Neural cell (in vitro differentiated cells): ENCODE data around the gene RGS9BP. TPM values are rescaled to one million over a fixed set of nuclear protein-coding genes. Genes with fewer than 3 reads are reported as not detected.

ENCODE experiments used
- H2AFZ ChIP-seq: fragments of 200-600, 300-800 bp; sonication (generic), shearing (Covaris generic); 2 replicates; pipeline ENCODE4 v1.6.0; 2014; ENCODE audit warnings: low read depth, mild to moderate bottlenecking, antibody characterized with exemption, low read length, moderate library complexity
- H3F3A ChIP-seq: fragments of 200-600 bp; shearing (Covaris generic); 2 replicates; pipeline ENCODE4 v1.6.1; 2016; ENCODE audit warnings: mild to moderate bottlenecking, moderate library complexity, mixed read lengths, antibody characterized with exemption, low read length; ENCODE audit not compliant: insufficient read depth, poor library complexity, severe bottlenecking
- H3K27ac ChIP-seq: fragments of 200-600, 300-800 bp; sonication (generic), shearing (Covaris generic); 2 replicates; pipeline ENCODE4 v1.5.1; 2014; ENCODE audit warnings: mild to moderate bottlenecking, low read length, moderate library complexity
- H3K27me3 ChIP-seq: fragments of 300-800, 200-600 bp; sonication (generic), shearing (Covaris generic); 2 replicates; pipeline ENCODE4 v1.6.0; 2014; ENCODE audit warnings: mild to moderate bottlenecking, low read depth, low read length, moderate library complexity; ENCODE audit not compliant: insufficient read depth
- H3K36me3 ChIP-seq: fragments of 300-800, 200-600 bp; sonication (generic), shearing (Covaris generic); 2 replicates; pipeline ENCODE4 v1.5.1; 2014; ENCODE audit warnings: mild to moderate bottlenecking, antibody characterized with exemption, low read length, moderate library complexity; ENCODE audit not compliant: insufficient read depth
- H3K4me2 ChIP-seq: fragments of 300-800, 200-600 bp; sonication (generic), shearing (Covaris generic); 2 replicates; pipeline ENCODE4 v1.6.0; 2014; ENCODE audit warnings: mild to moderate bottlenecking, low read length
- H3K4me3 ChIP-seq: fragments of 300-800, 200-600 bp; sonication (generic), shearing (Covaris generic); 2 replicates; pipeline ENCODE4 v1.5.1; 2014; ENCODE audit warnings: mild to moderate bottlenecking, low read length, moderate library complexity
- H3K79me2 ChIP-seq: fragments of 200-600 bp; shearing (Covaris generic); replicated peaks from 2 replicates; pipeline ENCODE4 v1.6.0; 2014; ENCODE audit warnings: mild to moderate bottlenecking, low read length, moderate library complexity; ENCODE audit not compliant: insufficient read depth
- H3K9ac ChIP-seq: fragments of 300-800, 200-600 bp; sonication (generic), shearing (Covaris generic); 2 replicates; pipeline ENCODE4 v1.6.1; 2016; ENCODE audit warnings: mild to moderate bottlenecking, low read length, mixed read lengths
- H3K9me2 ChIP-seq: fragments of 200-600 bp; shearing (Covaris generic); 2 replicates; pipeline ENCODE4 v1.6.1; 2016; ENCODE audit warnings: mild to moderate bottlenecking, low read length, mixed read lengths; ENCODE audit not compliant: insufficient read depth
- H3K9me3 ChIP-seq: fragments of 200-600, 300-800 bp; sonication (generic), shearing (Covaris generic); 2 replicates; pipeline ENCODE4 v1.6.1; 2016; ENCODE audit warnings: mild to moderate bottlenecking, mixed run types, low read length, moderate library complexity, mixed read lengths
- H4K20me1 ChIP-seq: fragments of 200-600 bp; shearing (Covaris generic); 2 replicates; pipeline ENCODE4 v1.6.1; 2016; ENCODE audit warnings: mild to moderate bottlenecking, mixed run types; ENCODE audit not compliant: insufficient read depth
- CTCF ChIP-seq: fragments of 450-650 bp; IDR thresholded peaks from 2 replicates; pipeline ENCODE4 v1.5.1; 2014; ENCODE audit warnings: antibody characterized with exemption, mild to moderate bottlenecking, moderate library complexity; ENCODE audit not compliant: poor library complexity, severe bottlenecking
- EP300 ChIP-seq: fragments of 450-650 bp; conservative IDR thresholded peaks from 2 replicates; pipeline ENCODE4 v1.6.1; 2014; ENCODE audit warnings: antibody characterized with exemption, mild to moderate bottlenecking, moderate library complexity; ENCODE audit not compliant: poor library complexity, severe bottlenecking
- EZH2 ChIP-seq: fragments of 200-600, 300-800 bp; shearing (Covaris generic), sonication (generic); IDR thresholded peaks from 2 replicates; pipeline ENCODE4 v1.6.1; 2014; ENCODE audit warnings: antibody characterized with exemption, low read length, borderline replicate concordance, mild to moderate bottlenecking; ENCODE audit not compliant: insufficient read depth, poor library complexity, severe bottlenecking
- MXI1 ChIP-seq: fragments of 450-650 bp; conservative IDR thresholded peaks from 2 replicates; pipeline ENCODE4 v1.6.1; 2014; ENCODE audit warnings: antibody characterized with exemption, mild to moderate bottlenecking; ENCODE audit not compliant: poor library complexity, severe bottlenecking
- POLR2AphosphoS5 ChIP-seq: IDR thresholded peaks from 2 replicates; pipeline ENCODE4 v1.6.1; 2012
- RAD21 ChIP-seq: fragments of 450-650 bp; conservative IDR thresholded peaks from 2 replicates; pipeline ENCODE4 v1.6.1; 2014; ENCODE audit warnings: antibody characterized with exemption, mild to moderate bottlenecking, moderate library complexity
- REST ChIP-seq: IDR thresholded peaks from 2 replicates; pipeline ENCODE4 v1.6.1; 2012; ENCODE audit warnings: borderline replicate concordance
- SMC3 ChIP-seq: fragments of 450-650 bp; conservative IDR thresholded peaks from 2 replicates; pipeline ENCODE4 v1.6.1; 2014; ENCODE audit warnings: antibody characterized with exemption, mild to moderate bottlenecking, moderate library complexity; ENCODE audit not compliant: poor library complexity
- TAF1 ChIP-seq: IDR thresholded peaks from 2 replicates; pipeline ENCODE4 v1.6.1; 2012; ENCODE audit warnings: low read depth
- polyA plus RNA-seq: library from polyadenylated mRNA; depleted of rRNA; stranded (reverse); fragments of >200 nt; gene quantifications from 2 replicates; pipeline ENCODE4 v1.2.3, GENCODE V29; 2014

The RGS9BP gene
- polyA plus RNA-seq, 1 donor from 2014 or later = not detected

GRCh38 chr19:32676186-32676894 lies 692 bp downstream of the RGS9BP start:
- Histone ChIP-seq H3K4me2 (no peak overlapping the region), H3K4me3 (peak overlapping the region; percentile 91), H3K9me2 (no peaks in the 10 kb centered on the region), H3F3A (no peaks in the 10 kb centered on the region), H4K20me1 (no peaks in the 10 kb centered on the region), H3K9me3 (no peaks in the 10 kb centered on the region), H3K36me3 (no peaks in the 10 kb centered on the region), H3K27me3 (peaks cover 27% of the 10 kb centered on the region), H3K27ac (no peak overlapping the region), H2AFZ (no peak overlapping the region), H3K79me2 (peaks cover 14% of the 10 kb centered on the region), H3K9ac (no peak overlapping the region)
- TF ChIP-seq SMC3 (no peak), EZH2 (peak; percentile 6)

GRCh38 chr19:32676895-32677359 lies 1.3 kb downstream of the RGS9BP start:
- Histone ChIP-seq H3K36me3 (no peaks in the 10 kb centered on the region), H3K27me3 (peaks cover 27% of the 10 kb centered on the region), H3K27ac (no peak overlapping the region), H3K9me2 (no peaks in the 10 kb centered on the region), H3K4me3 (peak overlapping the region; percentile 30), H3K79me2 (peaks cover 14% of the 10 kb centered on the region), H3K9me3 (no peaks in the 10 kb centered on the region), H2AFZ (no peak overlapping the region), H3K4me2 (no peak overlapping the region), H3K9ac (no peak overlapping the region), H4K20me1 (no peaks in the 10 kb centered on the region), H3F3A (no peaks in the 10 kb centered on the region)
- TF ChIP-seq RAD21 (no peak), MXI1 (no peak), CTCF (no peak), EZH2 (no peak), EP300 (no peak), POLR2AphosphoS5 (no peak), TAF1 (no peak), SMC3 (no peak)

- no peaks in the 10 kb centered on the region for H4K20me1 ChIP-seq
- H3K27me3 ChIP-seq = peaks cover 27% of the 10 kb centered on the region
- no peaks in the 10 kb centered on the region for H3K9me3 ChIP-seq
- H3K9me2 ChIP-seq = no peaks in the 10 kb centered on the region
- no peaks in the 10 kb centered on the region for H3F3A ChIP-seq
- H3K79me2 ChIP-seq = peaks cover 14% of the 10 kb centered on the region
- no peak overlapping the region for H3K4me2 ChIP-seq
- H3K4me3 ChIP-seq = no peak overlapping the region
- TF ChIP-seq CTCF = no peak
- TF ChIP-seq POLR2AphosphoS5 = no peak
- TF ChIP-seq EZH2 = no peak
- no peak for TF ChIP-seq EP300
- no peak for TF ChIP-seq SMC3
- TF ChIP-seq REST = no peak
- no peak for TF ChIP-seq TAF1
- TF ChIP-seq RAD21 = no peak
- TF ChIP-seq MXI1 = no peak
- no peak overlapping the region for H3K27ac ChIP-seq
- H2AFZ ChIP-seq = no peak overlapping the region
- H3K9ac ChIP-seq = no peak overlapping the region
- no peaks in the 10 kb centered on the region for H3K36me3 ChIP-seq
These were observed 2.0 kb downstream of the RGS9BP start for GRCh38 chr19:32677657-32678056.
